CD4-positive, alpha-beta T cell treated with Interleukin-15 for 1 hour (primary cell): Measurements from ENCODE around the gene SLC7A1.

Experiments
- DNase-seq: peaks from one replicate; pipeline ENCODE4 v3.0.0-alpha.2; 2020

Gene SLC7A1

GRCh38 chr13:29508130-29508875 lies 87.2 kb downstream of the SLC7A1 start:
- DNase-seq, result peak; percentile 59

GRCh38 chr13:29507356-29507755 lies 88.1 kb downstream of the SLC7A1 start:
- DNase-seq, result no peak

GRCh38 chr13:29505950-29506349 lies 89.5 kb downstream of the SLC7A1 start:
- DNase-seq, result no peak

GRCh38 chr13:29505511-29505910 lies 90.0 kb downstream of the SLC7A1 start:
- DNase-seq, result no peak

- DNase-seq, result no peak
Measured at GRCh38 chr13:29504691-29505090, 90.8 kb downstream of the SLC7A1 start.

GRCh38 chr13:29503041-29503837 lies 92.2 kb downstream of the SLC7A1 start:
- DNase-seq, result no peak

- DNase-seq, result no peak
Measured at GRCh38 chr13:29502391-29503008, 93.0 kb downstream of the SLC7A1 start.

GRCh38 chr13:29501674-29502073 lies 93.8 kb downstream of the SLC7A1 start:
- DNase-seq, result no peak

GRCh38 chr13:29500386-29500785 lies 95.1 kb downstream of the SLC7A1 start:
- no peak for DNase-seq

- DNase-seq, result no peak
Measured at GRCh38 chr13:29499506-29500165, 95.9 kb downstream of the SLC7A1 start.

GRCh38 chr13:29498426-29499040 lies 97.0 kb downstream of the SLC7A1 start:
- DNase-seq, result no peak

- no peak for DNase-seq
Measured at GRCh38 chr13:29497137-29497654, 98.3 kb downstream of the SLC7A1 start.

- peak; percentile 46 for DNase-seq
Measured at GRCh38 chr13:29496241-29496712, 99.2 kb downstream of the SLC7A1 start.

- DNase-seq, result no peak
Measured at GRCh38 chr13:29494520-29494919, 101.0 kb downstream of the SLC7A1 start.

GRCh38 chr13:29493796-29494195 lies 101.7 kb downstream of the SLC7A1 start:
- DNase-seq, result no peak

GRCh38 chr13:29491248-29491647 lies 104.2 kb downstream of the SLC7A1 start:
- DNase-seq, result no peak

GRCh38 chr13:29490561-29490885 lies 105.0 kb downstream of the SLC7A1 start:
- no peak for DNase-seq

- no peak for DNase-seq
Measured at GRCh38 chr13:29489650-29490560, 105.6 kb downstream of the SLC7A1 start.

GRCh38 chr13:29487466-29488454 lies 107.7 kb downstream of the SLC7A1 start:
- no peak for DNase-seq

GRCh38 chr13:29486551-29486950 lies 108.9 kb downstream of the SLC7A1 start:
- DNase-seq, result no peak
